Upper lobe of left lung (tissue), 6 donors: Measurements from ENCODE around the gene WDR13. TPM values are rescaled to one million over a fixed set of nuclear protein-coding genes. Genes with fewer than 3 reads are reported as not detected.
"Not testable (repeated sequence)": the region's sequence is repeated elsewhere in the genome, so short reads cannot be mapped to it uniquely, and the experiment has no call there.

Source experiments
- ATAC-seq, 2 donors: fragments of 200-7000 bp; cut with Tn5 transposase; one replicate each; pipeline ENCODE4 v1.9.1; 2022; ENCODE audit warnings: mild to moderate bottlenecking in 2 of 2, moderate library complexity in 2 of 2; ENCODE audit not compliant: low FRiP score in 2 of 2
- DNase-seq, 2 donors: peaks; one replicate each; pipeline ENCODE4 v3.0.0-alpha.2; 2019 to 2020
- H3K27ac ChIP-seq, 4 donors: fragments of 200-600 bp; sonication (generic); one replicate each; pipeline ENCODE4 v1.5.1; 2016 to 2019
- H3K27me3 ChIP-seq, 4 donors: fragments of 200-600 bp; sonication (generic); one replicate each; pipeline ENCODE4 v1.5.1; 2017 to 2019
- H3K36me3 ChIP-seq, 4 donors: fragments of 200-600 bp; sonication (generic); one replicate each; pipeline ENCODE4 v1.5.1; 2016 to 2019
- H3K4me1 ChIP-seq, 4 donors: fragments of 200-600 bp; sonication (generic); one replicate each; pipeline ENCODE4 v1.5.1; 2018 to 2019
- H3K4me3 ChIP-seq, 4 donors: fragments of 200-600 bp; sonication (generic); one replicate each; pipeline ENCODE4 v1.5.1; 2017 to 2019; ENCODE audit warnings: mild to moderate bottlenecking in 2 of 4, moderate library complexity in 1 of 4
- H3K9me3 ChIP-seq, 4 donors: fragments of 200-600 bp; sonication (generic); one replicate each; pipeline ENCODE4 v1.5.1; 2018 to 2019
- EP300 ChIP-seq, 4 donors: sonication (generic); formaldehyde crosslinking; IDR thresholded peaks; one replicate each; pipeline ENCODE4 v1.5.1; 2017; ENCODE audit warnings: antibody characterized with exemption in 4 of 4, control low read depth in 2 of 4
- POLR2A ChIP-seq, 4 donors: fragments of 450-650 bp; IDR thresholded peaks; one replicate each; pipeline ENCODE4 v1.5.1; 2016 to 2017; ENCODE audit warnings: antibody characterized with exemption in 4 of 4, mild to moderate bottlenecking in 2 of 4
- POLR2AphosphoS5 ChIP-seq, 2 donors: sonication (generic); formaldehyde crosslinking; IDR thresholded peaks; one replicate each; pipeline ENCODE4 v1.5.1; 2017; ENCODE audit warnings: antibody characterized with exemption in 2 of 2
- WGBS, 2 donors: methylation state at CpG; one replicate each; pipeline ENCODE4 v1.1.5; 2017 to 2018; 5-methylcytosine and 5-hydroxymethylcytosine counted together
- small RNA-seq, 4 donors: library from RNA; depleted of rRNA; stranded (forward); fragments of <200 nt; gene quantifications; one replicate each; pipeline ENCODE3, GENCODE V24; 2016
- total RNA-seq, 6 donors: library from RNA; depleted of rRNA in 4 of 6; stranded (reverse); fragments of >200 nt in 4 of 6; gene quantifications; one replicate each; pipeline versions ENCODE4 v1.1.0 to v1.2.1, GENCODE V29; 2016 to 2021
- TF ChIP-seq, protein P1 (sequence below), 6 experiments: fragments of 450-650 bp in 4 of 6; fragments of 200-600 bp in 2 of 6; sonication (generic) in 2 of 6; IDR thresholded peaks; one replicate each; pipeline ENCODE4 v1.5.1; 2016 to 2019; ENCODE audit warnings: antibody characterized with exemption in 6 of 6
- donor health status: DM: no; HTN: no; CAD: no; lungs with moderate emphysema.
- donor health status: DM: no; HTN: yes; CAD: no; lungs with severe emphysema.

WDR13 gene
- total RNA-seq, 6 donors from 2014 or later: 71.2 to 185 (median 141) TPM

DNA sequence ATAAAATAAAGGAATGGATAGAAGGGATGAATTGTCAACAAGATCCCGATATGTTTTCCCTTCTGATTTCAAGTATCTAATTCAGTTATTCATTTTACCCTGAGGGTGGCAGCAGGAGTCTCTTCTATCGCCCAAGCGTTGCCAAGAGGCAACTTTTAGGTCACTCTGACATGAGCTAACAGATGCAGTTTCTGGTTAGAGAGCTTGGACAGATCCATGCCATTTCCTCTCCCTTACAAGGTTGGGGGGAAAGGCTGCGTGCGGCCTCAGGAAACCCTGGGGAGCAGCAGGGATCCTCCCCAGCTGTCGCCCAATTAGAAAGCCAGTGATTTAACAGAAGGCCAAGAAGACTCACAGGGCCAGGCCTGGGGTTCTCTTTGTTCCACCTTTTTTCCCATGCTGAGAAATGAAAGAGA, 51.1 kb downstream of the WDR13 start:
- TF ChIP-seq, protein P1, sequence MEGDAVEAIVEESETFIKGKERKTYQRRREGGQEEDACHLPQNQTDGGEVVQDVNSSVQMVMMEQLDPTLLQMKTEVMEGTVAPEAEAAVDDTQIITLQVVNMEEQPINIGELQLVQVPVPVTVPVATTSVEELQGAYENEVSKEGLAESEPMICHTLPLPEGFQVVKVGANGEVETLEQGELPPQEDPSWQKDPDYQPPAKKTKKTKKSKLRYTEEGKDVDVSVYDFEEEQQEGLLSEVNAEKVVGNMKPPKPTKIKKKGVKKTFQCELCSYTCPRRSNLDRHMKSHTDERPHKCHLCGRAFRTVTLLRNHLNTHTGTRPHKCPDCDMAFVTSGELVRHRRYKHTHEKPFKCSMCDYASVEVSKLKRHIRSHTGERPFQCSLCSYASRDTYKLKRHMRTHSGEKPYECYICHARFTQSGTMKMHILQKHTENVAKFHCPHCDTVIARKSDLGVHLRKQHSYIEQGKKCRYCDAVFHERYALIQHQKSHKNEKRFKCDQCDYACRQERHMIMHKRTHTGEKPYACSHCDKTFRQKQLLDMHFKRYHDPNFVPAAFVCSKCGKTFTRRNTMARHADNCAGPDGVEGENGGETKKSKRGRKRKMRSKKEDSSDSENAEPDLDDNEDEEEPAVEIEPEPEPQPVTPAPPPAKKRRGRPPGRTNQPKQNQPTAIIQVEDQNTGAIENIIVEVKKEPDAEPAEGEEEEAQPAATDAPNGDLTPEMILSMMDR (IDR thresholded peaks at IDR 0.05): peak in 2 of 6 experiments; percentile 18 to 21
- TF ChIP-seq EP300 (IDR thresholded peaks at IDR 0.05) (no peak), POLR2A (IDR thresholded peaks at IDR 0.05) (no peak), POLR2AphosphoS5 (IDR thresholded peaks at IDR 0.05) (no peak)
- H3K9me3 ChIP-seq: no peaks in the 10 kb centered on the region
- peak in 1 of 2 donors; percentile 66 for ATAC-seq

DNA sequence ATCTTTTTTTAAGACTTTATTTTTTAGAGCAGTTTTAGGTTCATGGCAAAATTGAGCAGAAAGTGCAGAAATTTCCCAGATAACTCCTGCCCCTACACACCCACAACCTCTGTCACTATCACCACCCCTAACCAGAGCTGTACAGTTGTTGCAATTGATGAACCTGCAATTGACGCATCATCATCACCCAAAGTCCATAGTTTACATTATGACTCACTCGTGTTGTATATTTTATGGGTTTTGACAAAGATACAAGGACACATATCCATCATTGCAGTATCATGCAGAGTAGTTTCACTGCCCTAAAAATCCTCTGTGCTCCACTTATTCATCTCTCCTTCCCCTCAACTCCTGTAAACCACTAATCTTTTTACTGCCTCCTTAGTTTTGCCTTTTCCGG, 51.8 kb downstream of the WDR13 start:
- WGBS, 2 donors: 79 to 82% methylated on average over 3 of the region's 3 CpGs

More for the DNA sequence above, 51.1 kb downstream of the WDR13 start:
- H3K4me3 ChIP-seq: no peak overlapping the region
- H3K27ac ChIP-seq: no peak overlapping the region
- no peaks in the 10 kb centered on the region for H3K36me3 ChIP-seq
- peak in 1 of 2 donors; percentile 31 for DNase-seq
- WGBS, 2 donors: 0 to 31% methylated on average over 5 to 6 of the region's 6 CpGs
- H3K4me1 ChIP-seq: no peaks in the 10 kb centered on the region
- no peaks in the 10 kb centered on the region for H3K27me3 ChIP-seq

DNA sequence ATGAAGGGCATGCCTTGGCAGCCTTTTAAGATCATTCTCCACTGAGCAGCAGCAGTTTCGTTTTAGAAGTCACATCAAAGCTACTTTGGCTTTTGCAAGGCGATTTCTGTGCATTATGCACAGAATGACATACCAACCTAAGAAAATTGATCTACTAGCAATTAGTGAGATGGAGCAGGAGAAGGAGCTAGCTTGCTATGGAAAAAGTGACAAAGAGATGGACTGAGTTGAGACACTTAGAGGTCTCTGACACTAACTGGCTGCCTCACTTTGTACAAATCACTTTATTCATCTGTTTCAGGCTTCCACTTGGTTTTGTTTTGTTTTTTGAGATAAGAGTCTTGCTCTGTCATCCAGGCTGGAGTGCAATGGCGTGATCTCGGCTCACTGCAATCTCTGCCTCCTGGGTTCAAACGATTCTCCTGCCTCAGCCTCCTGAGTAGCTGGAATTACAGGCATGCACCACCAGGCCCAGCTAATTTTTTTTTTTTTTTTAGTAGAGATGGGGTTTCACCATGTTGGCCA, 54.8 kb downstream of the WDR13 start:
- not testable (repeated sequence) for H3K9me3 ChIP-seq

More for the DNA sequence above, 51.8 kb downstream of the WDR13 start:
- Histone ChIP-seq H3K4me3 (no peak overlapping the region), H3K36me3 (no peaks in the 10 kb centered on the region), H3K27ac (no peak overlapping the region), H3K4me1 (no peaks in the 10 kb centered on the region), H3K9me3 (no peaks in the 10 kb centered on the region), H3K27me3 (no peaks in the 10 kb centered on the region)
- DNase-seq: no peak
- TF ChIP-seq, protein P1 (IDR thresholded peaks at IDR 0.05): no peak
- TF ChIP-seq POLR2A (IDR thresholded peaks at IDR 0.05) (no peak), POLR2AphosphoS5 (IDR thresholded peaks at IDR 0.05) (no peak), EP300 (IDR thresholded peaks at IDR 0.05) (no peak)
- ATAC-seq: no peak

DNA sequence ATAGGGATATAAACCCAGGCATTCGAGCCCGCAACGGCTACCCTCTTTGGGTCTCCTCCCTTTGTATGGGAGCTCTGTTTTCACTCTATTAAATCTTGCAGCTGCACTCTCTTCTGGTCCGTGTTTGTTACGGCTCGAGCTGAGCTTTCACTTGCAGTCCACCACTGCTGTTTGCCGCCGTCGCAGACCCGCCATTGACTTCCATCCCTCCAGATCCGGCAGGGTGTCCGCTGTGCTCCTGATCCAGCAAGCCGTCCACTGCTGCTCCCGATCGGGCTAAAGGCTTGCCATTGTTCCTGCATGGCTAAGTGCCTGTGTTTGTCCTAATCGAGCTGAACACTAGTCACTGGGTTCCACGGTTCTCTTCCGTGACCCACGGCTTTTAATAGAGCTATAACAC, 57.5 kb downstream of the WDR13 start:
- H3K4me1 ChIP-seq, DNase-seq, H3K27me3 ChIP-seq, H3K27ac ChIP-seq, H3K4me3 ChIP-seq, ATAC-seq, H3K36me3 ChIP-seq, H3K9me3 ChIP-seq: not testable (repeated sequence)
- WGBS, 2 donors: 68 to 75% methylated on average over 12 to 19 of the region's 19 CpGs

More for the DNA sequence above, 54.8 kb downstream of the WDR13 start:
- ATAC-seq, H3K36me3 ChIP-seq, H3K4me1 ChIP-seq, H3K27me3 ChIP-seq, H3K4me3 ChIP-seq, H3K27ac ChIP-seq, DNase-seq: not testable (repeated sequence)
- WGBS, 2 donors: 64 to 73% methylated on average over 5 of the region's 5 CpGs

Small RNA genes lying within 50 kb of the gene (small RNA-seq; reads per million reads assigned to genes)
- gene MRPL32P1: 0 reads per million in 4 donors

Other genes starting within 250 kb of the WDR13 start
- gene SSX3, start 240.8 kb upstream of the WDR13 start, total RNA-seq: not detected
- not detected for gene SSX4, start 214.0 kb upstream of the WDR13 start, total RNA-seq
- gene SSX4B, start 185.5 kb upstream of the WDR13 start, total RNA-seq: not detected
- gene SLC38A5, start 127.2 kb upstream of the WDR13 start, total RNA-seq: 10 to 100 TPM; 10.2 to 32.4 (median 17.9) TPM
- 10 to 100 TPM; 25.2 to 49.1 (median 42.8) TPM for gene FTSJ1, start 121.3 kb upstream of the WDR13 start, total RNA-seq
- gene PORCN, start 88.5 kb upstream of the WDR13 start, total RNA-seq: 10 to 100 TPM in 5 of 6 donors, 1 to 10 TPM in 1; 10.0 to 53.4 (median 14.3) TPM
- gene EBP, start 75.7 kb upstream of the WDR13 start, total RNA-seq: 100 to 1,000 TPM in 2 of 6 donors, 10 to 100 TPM in 4; 21.0 to 101 (median 74.9) TPM
- 10 to 100 TPM; 15.2 to 26.4 (median 18.8) TPM for gene TBC1D25, start 57.8 kb upstream of the WDR13 start, total RNA-seq
- gene RBM3, start 23.0 kb upstream of the WDR13 start, total RNA-seq: 100 to 1,000 TPM; 129 to 486 (median 187) TPM
- gene WAS, start 86.3 kb downstream of the WDR13 start, total RNA-seq: 10 to 100 TPM; 11.7 to 46.0 (median 33.9) TPM
- gene SUV39H1, start 99.2 kb downstream of the WDR13 start, total RNA-seq: 1 to 10 TPM; 1.2 to 7.3 (median 6.0) TPM
- gene GLOD5, start 164.3 kb downstream of the WDR13 start, total RNA-seq: 1 to 10 TPM in 4 of 6 donors, not detected in 2; 1.1 to 2.1 (median 2.0) TPM
- 1 to 10 TPM in 4 of 6 donors, under 1 TPM in 1, not detected in 1; 0.49 to 3.1 (median 1.6) TPM for gene GATA1, start 189.1 kb downstream of the WDR13 start, total RNA-seq
- gene HDAC6, start 204.6 kb downstream of the WDR13 start, total RNA-seq: 100 to 1,000 TPM in 2 of 6 donors, 10 to 100 TPM in 4; 59.1 to 171 (median 86.0) TPM
- gene ERAS, start 229.0 kb downstream of the WDR13 start, total RNA-seq: not detected
- 1 to 10 TPM; 1.0 to 7.5 (median 2.3) TPM for gene PCSK1N, start 238.1 kb downstream of the WDR13 start, total RNA-seq